KOPT-K1 (cell line): ENCODE data around the gene UNC5B.

ENCODE experiments used
- H3K27ac ChIP-seq: fragments of 200-600 bp; sonication (generic); 2 replicates; pipeline ENCODE4 v1.5.1; 2016; ENCODE audit warnings: antibody characterized with exemption, mild to moderate bottlenecking, low read depth, low read length; ENCODE audit not compliant: poor library complexity, severe bottlenecking
- H3K36me3 ChIP-seq: fragments of 200-600 bp; sonication (generic); 2 replicates; pipeline ENCODE4 v1.5.1; 2017; ENCODE audit warnings: antibody characterized with exemption, mild to moderate bottlenecking, low read length, moderate library complexity; ENCODE audit not compliant: insufficient read depth
- H3K9me3 ChIP-seq: fragments of 200-600 bp; sonication (generic); 2 replicates; pipeline ENCODE4 v1.5.1; 2017; ENCODE audit warnings: antibody characterized with exemption, low read length, mild to moderate bottlenecking; ENCODE audit not compliant: insufficient read depth, poor library complexity, severe bottlenecking

The UNC5B gene

DNA sequence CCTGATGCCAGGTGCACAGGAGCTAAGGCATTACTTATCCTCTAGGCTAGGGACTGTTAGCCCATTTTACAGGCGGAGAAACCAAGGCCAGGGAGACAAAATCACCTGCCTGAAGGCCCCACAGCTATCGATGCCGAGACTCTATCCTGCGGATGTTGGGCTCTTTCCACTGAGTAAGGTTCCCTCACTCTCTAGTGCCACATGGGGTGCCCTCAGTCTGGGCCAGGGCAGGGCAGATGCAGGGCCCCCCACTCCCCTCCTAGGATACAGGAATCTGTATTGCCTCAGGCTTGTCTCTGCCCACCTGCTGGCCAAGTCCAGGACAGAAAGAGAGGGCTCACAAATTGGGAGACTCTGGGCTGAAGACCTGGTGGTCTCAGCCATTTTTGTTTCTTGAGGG, 45.7 kb downstream of the UNC5B start:
- no peaks in the 10 kb centered on the region for H3K9me3 ChIP-seq
- no peak overlapping the region for H3K27ac ChIP-seq
- no peaks in the 10 kb centered on the region for H3K36me3 ChIP-seq

DNA sequence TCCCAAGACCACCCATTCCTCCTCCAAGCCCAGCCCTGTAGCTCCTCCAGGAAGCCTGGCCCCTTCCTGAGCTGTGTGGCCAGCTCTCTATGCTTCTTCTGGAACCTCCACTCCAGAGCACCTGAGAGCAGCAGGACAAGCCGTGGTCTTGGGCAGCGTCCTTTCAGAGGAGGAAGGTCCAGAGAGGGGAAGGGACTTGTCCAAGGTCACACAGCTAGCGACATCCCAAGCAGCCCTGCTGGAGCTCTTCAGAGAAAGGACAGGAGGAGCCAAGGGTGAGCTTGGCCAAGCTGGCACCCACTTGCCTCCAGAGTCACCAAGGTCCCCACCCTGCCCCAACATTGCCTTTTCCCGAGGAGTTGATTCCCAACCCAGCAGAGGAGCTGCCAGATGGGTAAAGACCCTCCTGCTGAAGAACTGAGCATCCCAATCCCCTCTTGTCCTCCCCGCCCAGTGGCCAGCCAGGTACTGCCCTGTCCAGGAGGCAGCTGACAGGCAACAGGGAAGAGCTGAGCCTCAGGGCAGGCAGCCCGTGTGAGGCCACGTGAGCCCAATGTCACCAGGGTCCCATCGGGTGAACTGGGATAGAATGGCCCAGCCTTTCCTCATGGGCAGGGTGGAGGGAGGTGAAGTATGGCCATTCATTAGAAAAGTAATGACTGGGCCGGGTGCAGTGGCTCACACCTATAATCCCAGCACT, 46.2 kb downstream of the UNC5B start:
- H3K9me3 ChIP-seq = no peaks in the 10 kb centered on the region
- no peak overlapping the region for H3K27ac ChIP-seq
- H3K36me3 ChIP-seq = no peaks in the 10 kb centered on the region

DNA sequence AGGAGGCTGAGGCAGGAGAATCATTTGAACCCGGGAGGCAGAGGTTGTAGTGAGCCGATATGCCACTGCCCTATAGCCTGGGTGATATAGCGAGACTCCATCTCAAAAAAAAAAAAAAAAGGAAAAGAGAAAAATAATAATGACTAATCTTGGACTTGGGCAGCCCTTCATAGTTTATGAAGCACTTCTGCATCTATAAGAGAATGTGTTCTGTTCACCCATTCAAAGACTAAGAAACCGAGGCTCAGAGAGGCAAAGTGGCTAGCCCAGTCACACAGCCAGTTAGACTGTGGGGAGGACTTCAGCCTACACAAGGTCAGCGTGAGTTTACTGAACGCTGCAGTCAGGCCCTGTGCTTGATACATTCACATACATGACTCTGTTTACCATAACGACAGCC, 46.9 kb downstream of the UNC5B start:
- H3K27ac ChIP-seq = no peak overlapping the region
- no peaks in the 10 kb centered on the region for H3K36me3 ChIP-seq
- H3K9me3 ChIP-seq = no peaks in the 10 kb centered on the region

DNA sequence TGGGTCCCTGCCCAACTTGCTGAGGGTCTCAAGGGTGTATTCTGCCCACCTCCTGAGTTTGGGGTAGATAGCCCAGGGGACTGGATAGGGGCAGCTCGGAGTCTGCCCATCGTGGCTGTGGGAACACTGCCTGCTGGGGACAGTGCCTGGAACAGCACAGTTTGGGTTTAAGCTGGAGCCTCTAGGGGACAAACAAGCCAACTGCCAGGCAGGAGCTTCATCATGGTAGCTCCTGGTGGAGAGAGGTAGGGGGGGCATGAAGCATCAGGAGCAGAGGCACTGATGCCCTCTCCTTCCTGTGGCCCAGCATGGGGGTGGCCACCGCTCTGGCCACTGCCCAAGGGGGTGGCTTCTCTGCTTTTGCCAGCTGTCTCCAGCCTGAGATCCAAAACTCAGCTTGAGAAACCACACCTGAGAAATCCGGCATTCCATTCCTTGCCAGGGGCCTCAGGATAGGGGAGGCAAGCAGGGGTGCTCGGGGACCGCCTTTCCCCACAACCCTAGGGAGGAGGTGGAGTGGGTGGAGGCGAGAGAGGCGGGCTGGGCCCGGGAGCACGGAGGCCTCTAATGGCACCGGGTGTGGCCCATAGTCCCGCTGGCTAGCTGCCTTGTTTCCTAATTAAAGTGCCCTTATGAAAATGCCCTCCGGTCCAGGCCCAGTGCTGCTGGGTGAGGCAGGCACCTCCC, 47.6 kb downstream of the UNC5B start:
- no peak overlapping the region for H3K27ac ChIP-seq

DNA sequence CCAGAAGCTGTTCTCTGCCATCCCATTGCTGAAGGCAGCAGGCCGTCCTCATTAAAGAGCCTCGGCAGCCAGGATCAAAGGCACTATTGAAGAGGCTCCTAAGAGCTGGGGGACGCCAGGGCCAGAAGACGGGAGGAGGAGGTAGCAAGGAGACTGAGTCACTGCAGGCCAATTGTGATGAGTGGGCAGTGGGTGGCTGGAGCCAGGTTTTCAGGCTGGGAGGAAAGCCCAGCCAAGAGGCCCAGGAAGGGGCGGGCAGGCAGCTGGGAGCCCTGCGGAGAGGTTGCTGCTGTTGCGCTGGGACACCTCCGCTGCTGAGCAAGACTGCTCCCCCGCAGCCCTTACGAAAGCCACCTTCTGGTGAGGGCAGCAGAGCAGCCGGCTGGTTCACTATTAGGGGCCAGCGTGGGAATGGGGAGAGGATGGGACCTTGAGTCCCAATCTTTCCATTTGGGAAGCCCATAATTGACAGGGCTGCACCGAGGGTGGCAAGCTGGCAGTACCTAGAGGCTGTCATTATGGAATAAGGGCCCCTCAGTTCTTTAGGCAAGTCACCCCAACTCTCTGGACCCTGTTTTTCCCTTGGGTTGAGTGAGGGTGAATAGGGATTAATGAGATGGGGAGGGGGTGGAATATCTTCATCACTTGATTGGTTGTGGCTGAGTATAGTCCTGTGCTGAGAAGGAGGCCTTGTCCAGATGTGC, 48.4 kb downstream of the UNC5B start:
- no peaks in the 10 kb centered on the region for H3K9me3 ChIP-seq
- H3K27ac ChIP-seq = no peak overlapping the region
- H3K36me3 ChIP-seq = no peaks in the 10 kb centered on the region

More for the DNA sequence above, 47.6 kb downstream of the UNC5B start:
- Histone ChIP-seq H3K9me3 (no peaks in the 10 kb centered on the region), H3K36me3 (no peaks in the 10 kb centered on the region)

DNA sequence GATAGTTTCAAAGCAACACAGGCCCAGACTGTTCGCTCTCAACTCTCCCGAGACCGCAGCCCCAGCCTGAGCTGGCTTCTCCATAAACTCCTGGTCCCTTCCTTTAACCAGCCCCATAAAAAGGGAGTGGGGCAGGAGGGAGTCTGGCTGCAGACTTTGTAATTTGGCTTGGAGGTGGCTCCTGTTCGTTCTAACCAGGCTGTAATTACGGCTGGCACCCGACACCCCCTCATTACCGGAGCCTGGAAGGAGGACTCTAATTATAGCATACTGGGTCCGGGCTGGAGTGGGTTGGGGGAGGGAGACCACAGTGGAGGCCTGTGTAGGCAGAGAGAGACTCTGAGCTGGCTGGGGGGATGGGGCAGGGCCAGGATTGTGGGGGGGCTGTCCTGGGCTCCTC, 49.7 kb downstream of the UNC5B start:
- Histone ChIP-seq H3K9me3 (no peaks in the 10 kb centered on the region), H3K36me3 (no peaks in the 10 kb centered on the region), H3K27ac (no peak overlapping the region)

DNA sequence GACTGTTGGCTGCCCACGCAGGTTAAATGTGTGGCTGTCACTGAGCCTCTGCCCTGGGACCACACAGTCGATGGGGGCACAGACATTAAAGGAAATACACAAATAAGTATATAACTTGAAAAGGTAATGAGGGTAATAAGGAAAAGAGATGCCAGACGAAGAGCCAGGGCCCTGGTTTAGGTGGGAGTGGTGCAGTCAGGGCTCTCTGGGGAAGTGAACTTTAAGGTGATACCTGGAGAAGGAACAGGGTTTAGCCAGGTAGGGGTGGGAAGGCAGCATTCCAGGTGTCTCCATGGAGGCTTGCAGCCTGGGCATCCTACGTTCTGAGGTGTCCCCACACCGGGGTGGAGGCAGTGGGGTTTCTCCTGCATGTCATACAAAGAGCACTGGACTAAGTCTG, 50.4 kb downstream of the UNC5B start:
- no peaks in the 10 kb centered on the region for H3K9me3 ChIP-seq
- H3K36me3 ChIP-seq = no peaks in the 10 kb centered on the region
- no peak overlapping the region for H3K27ac ChIP-seq

DNA sequence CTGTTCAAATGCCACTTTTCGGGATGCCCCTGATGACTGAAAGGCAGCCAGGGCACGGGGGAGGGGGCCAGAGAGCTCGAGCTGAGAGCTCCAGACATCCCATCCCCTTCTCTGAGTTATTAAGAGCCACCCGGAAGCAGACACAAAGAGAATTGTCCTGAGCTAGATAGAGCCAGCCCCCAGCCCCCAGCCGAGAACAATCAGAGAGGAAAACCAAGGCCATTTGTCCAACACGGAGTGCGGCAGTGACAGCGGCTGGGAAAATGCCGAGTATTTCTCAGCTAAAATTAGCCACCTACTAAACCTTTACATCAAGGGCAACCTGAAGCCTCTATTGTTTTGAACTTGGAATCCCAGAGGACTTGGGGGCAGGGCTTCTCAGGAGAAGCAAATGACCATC, 51.0 kb downstream of the UNC5B start:
- Histone ChIP-seq H3K27ac (no peak overlapping the region), H3K9me3 (no peaks in the 10 kb centered on the region), H3K36me3 (no peaks in the 10 kb centered on the region)

DNA sequence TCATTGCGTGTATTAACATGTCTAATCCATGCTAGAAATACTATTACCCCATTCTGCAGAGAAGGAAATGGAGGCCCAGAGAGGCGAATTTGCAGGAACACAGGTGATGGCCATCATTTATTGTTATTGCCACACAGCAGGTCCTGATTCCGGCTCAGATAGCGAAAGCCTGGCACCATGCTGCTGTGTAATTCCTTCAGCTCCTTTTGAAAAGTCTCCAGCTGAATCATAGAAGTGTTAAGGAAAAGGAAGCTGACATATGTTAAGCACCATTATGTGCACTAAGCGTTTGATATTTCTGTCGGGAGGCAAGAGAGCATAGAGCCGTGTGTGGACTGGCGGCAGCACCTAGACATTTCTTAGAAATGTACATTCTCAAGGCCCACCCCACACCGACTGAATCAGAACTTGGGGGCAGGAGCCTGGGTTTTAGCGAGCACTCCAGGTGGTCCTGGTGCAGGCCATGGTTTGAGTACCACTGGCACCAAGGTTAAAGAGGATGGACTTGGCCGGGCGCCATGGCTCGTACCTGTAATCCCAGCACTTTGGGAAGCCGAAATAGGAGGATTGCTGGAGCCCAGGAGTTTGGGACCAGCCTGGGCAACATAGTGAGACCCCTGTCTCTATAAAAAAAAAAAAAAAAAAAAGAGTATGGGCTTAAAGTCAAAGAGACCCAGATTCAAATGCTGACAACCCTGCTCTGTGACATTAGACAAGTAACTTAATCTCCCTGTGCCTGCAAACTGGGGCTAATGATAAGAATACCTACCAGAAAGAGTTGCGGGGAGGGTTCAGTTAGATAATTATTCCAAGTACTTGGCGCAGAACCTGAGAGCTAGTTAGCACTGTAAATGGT, 52.2 kb downstream of the UNC5B start:
- H3K36me3 ChIP-seq = no peaks in the 10 kb centered on the region
- H3K9me3 ChIP-seq = no peaks in the 10 kb centered on the region
- H3K27ac ChIP-seq = no peak overlapping the region

DNA sequence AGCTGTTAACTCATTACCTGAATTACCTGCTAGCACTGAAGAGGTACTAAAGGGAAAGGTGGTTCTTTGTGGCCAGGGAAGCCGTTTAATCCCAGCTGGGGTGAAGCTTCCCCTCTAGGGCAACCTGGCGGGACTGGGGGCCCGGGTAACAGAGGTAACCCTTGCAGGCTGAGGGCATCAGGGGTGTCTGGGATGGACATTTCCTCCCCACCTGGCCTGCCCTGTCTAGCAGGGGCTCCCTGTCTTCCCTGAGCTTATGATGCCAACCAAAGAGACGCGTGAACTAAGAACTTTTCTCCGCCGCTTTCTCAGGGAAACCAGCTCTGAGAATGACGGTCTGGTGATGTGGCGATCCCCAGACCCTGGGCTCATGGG, 52.8 kb downstream of the UNC5B start:
- Histone ChIP-seq H3K27ac (no peak overlapping the region), H3K36me3 (no peaks in the 10 kb centered on the region), H3K9me3 (no peaks in the 10 kb centered on the region)

DNA sequence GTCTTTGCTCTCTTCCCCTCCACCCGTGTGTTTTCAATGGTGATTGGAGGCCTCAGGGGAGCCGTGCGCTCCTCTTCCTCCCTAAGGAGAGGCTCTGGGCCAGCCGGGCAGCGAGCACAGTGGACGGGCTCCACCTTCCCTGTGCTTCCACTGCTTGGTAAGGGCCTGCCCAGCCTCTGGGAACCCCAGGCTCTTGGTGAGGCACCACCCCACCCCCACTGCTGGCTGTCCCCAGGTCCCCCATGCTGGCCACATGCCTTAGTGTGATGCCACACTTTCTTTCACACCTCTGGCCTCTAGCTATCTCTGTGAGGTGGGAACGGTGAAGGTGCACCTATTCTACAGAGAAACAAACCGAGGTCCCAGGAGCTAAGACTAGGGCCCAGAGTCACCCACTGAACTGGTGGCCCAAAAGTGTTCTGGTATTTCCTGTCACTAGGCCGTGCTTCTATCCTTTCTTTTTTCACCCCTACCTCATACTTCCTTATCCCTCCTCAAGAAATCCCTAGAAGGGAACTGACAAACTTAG, 53.3 kb downstream of the UNC5B start:
- H3K27ac ChIP-seq = no peak overlapping the region
- H3K9me3 ChIP-seq = no peaks in the 10 kb centered on the region
- no peaks in the 10 kb centered on the region for H3K36me3 ChIP-seq

DNA sequence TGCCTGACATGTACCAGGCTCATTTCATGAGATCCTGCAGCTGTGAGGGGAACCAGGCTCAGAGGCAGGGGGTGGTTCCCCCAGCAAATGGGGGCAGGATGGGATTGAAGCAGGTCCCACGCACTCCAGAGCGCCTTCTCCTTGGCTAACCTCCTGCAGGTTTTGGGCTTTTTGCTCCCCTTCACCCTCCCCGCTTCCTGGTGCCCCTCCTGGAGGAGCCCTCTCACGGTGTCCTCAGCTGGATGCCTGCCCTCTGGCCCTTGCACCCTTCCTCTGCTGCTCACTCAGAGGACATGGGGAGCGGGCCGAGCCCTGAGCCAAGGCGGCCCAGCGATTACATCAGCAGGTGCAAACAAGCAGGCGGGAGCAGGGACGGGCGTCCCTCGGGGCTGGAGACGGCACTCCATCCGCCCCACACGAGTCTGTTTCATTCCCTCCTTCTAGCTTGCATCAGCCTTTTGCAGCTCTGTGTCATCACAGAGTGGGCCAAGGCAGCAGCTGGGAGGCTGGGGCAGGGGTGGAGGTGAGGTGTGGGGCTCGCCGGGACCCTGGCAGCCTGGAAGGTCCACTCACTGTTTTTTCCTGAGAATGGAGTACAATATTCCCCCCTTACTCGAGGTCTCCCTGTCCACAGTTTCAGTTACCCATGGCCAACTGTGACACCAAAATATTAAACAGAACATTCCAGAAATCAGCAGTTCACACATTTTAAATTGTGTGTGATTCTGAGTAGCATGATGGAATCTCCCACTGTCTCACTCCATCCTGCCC, 54.0 kb downstream of the UNC5B start:
- Histone ChIP-seq H3K9me3 (no peaks in the 10 kb centered on the region), H3K36me3 (no peaks in the 10 kb centered on the region), H3K27ac (no peak overlapping the region)

DNA sequence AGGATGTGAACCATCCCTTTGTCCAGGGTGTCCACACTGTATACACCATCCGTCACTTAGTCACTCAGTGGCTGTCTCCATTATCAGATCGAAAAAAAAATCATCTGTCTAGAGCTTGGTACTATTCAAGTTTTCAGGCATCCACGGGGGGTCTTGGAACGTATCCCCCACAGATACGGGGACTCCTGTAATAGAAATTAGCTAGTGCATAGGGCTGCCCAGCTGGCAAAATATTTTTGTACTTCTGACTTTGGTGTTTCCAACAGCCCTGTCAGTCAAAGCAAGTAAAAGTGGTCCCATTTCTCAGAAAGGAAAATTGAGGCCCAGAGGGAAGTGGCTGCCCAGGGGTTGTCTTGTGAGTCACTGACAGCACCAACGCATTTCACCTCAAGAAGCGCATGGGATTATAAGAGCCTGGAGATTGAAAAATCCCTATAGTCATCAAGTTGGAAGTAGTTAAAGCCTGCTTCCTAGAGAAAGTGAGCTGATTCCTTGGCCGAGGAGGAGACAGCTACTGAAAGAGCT, 54.6 kb downstream of the UNC5B start:
- no peak overlapping the region for H3K27ac ChIP-seq
- no peaks in the 10 kb centered on the region for H3K9me3 ChIP-seq
- no peaks in the 10 kb centered on the region for H3K36me3 ChIP-seq
